Fibroblast of pulmonary artery (primary cell): ENCODE measurements around the gene AHDC1.

ENCODE experiments used
- DNase-seq: peaks from one replicate; pipeline ENCODE4 v3.0.0-alpha.2; 2010; ENCODE audit warnings: low read depth
- H3K4me3 ChIP-seq: replicated peaks from 2 replicates; pipeline ENCODE4 v1.5.1; 2011; ENCODE audit warnings: low read depth, mild to moderate bottlenecking, control low read depth, low read length, moderate library complexity
- TF ChIP-seq, protein P1 (sequence below): IDR thresholded peaks from 2 replicates; pipeline ENCODE4 v1.5.1; 2011; ENCODE audit warnings: mild to moderate bottlenecking, control low read depth, low read length, inconsistent platforms; ENCODE audit errors: missing control alignments

AHDC1 gene

DNA sequence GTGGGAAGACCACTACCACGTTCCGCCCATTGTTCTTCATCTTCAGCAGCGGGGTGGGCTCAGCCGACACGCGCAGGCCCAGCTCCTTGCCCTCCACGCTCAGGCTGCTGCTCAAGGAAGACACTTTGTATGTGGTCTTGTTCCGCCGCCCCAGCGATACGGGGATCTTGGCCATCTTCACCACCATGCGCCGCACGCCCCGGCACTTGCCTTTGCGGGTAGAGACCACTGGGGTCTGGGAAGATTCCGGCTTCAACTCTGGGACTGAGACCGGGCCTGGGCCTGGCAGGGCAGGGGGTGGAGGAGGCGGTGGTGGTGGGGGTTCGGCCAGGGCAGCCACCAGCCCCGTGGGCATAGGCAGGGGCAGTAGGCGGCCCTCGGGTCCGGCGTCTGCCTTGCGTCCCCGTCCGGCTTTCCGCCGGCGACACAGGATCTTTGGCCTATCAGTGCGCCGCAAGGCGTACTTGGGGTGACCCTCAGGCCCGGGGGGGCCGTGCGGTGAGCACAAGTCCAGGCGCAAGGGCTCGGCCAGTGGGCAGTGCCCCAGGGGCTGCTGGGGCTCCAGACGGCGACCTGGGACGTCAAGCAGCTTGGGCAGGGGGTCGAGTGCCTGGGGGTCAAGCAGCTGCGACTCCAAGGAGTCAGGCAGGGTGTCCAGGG, 53.3 kb downstream of the AHDC1 start:
- DNase-seq, result no peak
- no peak overlapping the region for H3K4me3 ChIP-seq
- TF ChIP-seq, protein P1, sequence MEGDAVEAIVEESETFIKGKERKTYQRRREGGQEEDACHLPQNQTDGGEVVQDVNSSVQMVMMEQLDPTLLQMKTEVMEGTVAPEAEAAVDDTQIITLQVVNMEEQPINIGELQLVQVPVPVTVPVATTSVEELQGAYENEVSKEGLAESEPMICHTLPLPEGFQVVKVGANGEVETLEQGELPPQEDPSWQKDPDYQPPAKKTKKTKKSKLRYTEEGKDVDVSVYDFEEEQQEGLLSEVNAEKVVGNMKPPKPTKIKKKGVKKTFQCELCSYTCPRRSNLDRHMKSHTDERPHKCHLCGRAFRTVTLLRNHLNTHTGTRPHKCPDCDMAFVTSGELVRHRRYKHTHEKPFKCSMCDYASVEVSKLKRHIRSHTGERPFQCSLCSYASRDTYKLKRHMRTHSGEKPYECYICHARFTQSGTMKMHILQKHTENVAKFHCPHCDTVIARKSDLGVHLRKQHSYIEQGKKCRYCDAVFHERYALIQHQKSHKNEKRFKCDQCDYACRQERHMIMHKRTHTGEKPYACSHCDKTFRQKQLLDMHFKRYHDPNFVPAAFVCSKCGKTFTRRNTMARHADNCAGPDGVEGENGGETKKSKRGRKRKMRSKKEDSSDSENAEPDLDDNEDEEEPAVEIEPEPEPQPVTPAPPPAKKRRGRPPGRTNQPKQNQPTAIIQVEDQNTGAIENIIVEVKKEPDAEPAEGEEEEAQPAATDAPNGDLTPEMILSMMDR, result no peak

DNA sequence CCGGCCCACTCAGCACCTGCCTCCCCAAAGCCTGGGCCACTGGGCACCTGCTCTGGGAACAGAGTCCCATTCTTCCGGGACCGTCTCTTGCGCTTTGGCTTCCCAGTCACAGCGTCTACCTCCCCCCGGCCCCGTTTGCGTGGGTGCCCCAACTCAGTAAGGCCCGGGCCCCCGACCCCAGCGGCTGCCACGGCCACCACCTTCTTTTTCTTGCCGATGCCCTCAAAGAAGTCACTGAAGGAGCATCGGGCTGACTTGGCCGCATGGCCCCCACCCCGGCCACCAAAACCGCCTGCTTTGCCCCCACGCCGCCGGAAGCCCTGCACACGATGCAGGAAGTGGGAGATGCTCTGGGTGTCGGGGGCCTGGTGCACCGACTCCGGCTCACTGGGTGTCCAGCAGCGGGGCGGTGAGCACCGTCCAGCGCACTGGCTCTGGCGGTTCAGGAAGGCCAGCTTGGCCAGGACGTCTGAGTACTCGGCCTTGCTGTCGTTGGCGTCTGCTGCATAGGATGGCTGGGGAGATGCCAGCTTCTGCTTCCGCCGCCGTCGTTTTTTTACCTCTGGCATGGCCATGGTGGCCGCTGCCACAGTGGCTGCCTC, 54.0 kb downstream of the AHDC1 start:
- H3K4me3 ChIP-seq, result no peak overlapping the region
- no peak for DNase-seq
- TF ChIP-seq, protein P1, result no peak

DNA sequence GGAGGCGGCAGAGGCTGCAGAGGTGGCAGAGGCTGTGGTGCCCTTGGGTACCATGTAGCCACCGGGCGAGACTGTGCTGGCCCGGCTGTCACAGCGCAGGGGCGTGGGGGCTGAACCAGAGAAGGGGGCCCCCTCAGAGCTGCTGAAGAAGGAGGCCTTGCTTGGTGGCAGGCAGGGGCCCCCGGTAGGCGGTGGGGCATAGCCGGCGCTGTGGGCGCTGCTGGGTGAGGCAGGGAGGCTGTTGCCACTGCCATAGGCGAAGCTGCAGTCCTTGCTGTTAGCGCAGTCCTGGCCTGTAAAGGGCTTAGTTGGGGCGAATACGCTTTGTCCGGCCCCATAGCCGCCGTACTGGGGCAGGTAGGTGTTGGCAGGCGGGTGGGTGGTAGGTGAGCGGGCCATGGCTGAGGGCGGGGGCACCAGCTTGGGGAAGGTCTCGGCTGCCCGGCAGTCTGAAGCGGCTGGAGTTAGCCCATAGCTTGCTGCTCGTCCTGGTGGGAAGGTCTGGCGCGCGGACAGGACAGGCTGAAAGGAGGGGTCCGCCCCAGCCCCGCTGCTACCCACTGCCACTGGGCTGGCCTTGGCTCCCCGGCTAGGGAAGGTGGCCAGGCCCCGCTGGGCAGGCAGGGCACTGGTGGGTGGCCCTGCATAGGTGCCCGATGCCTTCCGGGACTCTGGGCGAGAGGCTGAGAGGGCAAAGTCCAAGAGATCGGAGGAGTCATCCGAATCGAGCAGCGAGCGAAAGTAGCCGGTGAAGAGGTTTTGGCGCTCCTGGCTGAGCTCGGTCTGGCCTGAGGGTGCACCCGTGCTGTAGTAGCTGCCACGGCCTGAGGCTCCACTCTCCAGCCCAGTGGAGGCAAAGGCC, 54.9 kb downstream of the AHDC1 start:
- no peak for DNase-seq
- TF ChIP-seq, protein P1, result no peak
- H3K4me3 ChIP-seq, result no peak overlapping the region

DNA sequence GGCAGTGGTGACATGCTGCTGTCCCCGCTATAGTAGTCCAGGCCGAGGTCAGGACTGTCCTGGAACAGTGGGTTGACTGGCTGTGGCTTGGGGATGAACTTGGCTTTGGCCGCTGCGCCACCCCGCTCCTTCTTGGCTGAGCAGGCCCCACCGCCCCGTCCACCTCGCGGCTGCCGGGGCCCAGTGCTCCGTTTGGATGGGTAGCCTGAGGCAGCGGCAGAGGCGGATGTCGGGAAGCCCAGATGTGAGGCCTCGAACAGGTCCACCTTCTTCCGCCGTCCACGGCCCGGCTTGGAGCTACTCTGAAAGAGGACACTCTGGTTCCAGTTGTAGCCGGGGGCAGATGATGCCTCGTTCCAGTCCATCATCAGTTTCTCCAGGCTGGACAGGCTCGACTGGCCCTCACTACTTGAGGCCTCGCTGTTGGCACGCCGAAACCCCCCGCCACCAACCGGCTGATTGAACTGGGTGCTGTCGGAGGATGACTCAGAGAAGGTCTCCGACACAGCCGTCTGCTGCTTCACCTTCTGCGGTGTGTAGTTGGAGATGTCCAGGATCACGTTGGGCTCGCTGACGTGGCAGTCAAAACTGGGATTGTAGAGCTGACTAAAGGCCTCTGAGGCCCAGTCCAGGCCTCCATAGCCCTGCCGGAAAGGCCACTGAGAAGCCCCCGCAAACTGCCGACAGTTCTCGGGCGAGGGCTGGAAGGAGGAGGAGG, 55.6 kb downstream of the AHDC1 start:
- no peak overlapping the region for H3K4me3 ChIP-seq
- TF ChIP-seq, protein P1, result no peak
- DNase-seq, result no peak

DNA sequence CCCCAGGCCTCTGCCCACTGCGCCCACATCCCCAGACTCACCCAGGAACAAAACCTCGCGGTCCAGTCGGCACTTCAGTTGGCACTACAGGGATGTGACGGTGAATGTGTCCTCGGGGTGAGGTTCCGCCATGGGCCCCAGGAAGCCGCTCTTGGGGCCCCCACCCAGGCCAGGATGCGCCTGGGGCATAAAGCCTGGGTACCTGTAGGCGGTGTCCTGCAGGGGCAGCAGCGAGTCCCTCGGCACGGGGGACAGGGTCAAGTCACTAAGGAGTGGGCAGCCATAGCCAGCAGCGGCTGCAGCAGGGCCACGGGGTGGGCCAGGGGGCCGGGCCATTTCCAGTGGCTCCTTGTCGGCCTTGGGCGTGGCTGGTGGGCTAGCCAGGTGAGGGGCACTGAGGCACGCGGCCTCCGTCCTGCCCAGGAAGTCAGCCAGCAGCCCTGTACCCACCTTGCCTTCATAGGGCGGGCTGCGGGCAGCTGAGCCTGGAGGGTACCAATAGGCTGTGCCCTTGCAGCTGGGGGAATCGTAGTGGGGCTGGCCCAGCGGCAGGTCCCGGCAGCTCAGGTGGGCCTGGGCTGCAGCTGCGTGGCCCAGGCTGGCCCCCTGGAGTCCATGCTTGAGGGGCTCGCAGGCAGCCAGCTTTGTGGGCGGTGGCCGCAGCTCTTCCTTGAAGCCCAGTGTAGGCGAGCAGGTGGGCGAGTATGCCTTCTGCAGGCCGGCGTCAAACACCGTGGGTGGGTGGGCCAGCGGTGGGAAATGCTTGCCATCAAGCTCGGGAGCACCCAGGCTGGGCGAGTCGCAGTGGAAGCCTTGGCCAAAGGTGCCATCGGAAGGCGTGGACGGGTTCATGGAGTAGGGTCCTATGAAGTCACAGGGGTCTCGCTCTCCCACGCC, 56.5 kb downstream of the AHDC1 start:
- TF ChIP-seq, protein P1, result no peak
- no peak for DNase-seq
- no peak overlapping the region for H3K4me3 ChIP-seq

DNA sequence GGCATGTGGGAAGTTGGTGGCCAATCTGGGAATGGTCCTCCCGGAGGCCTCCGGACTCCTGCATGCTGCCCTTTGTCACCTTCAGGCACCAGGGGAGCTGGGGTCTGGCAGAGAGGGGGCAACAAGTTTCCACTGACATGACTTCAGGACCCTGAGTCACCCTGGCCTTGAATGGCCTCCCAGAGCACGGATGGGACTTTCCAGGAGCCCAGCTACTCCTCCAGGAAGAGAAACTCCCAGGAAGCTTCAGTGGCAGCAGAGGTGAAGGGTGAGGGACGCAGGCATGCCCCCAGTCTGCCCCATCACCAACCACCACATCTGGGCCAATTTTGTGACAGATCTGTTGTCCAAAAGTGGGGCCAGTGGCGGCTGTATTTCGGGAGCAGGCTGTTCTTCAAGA, 58.1 kb downstream of the AHDC1 start:
- H3K4me3 ChIP-seq, result no peak overlapping the region
- DNase-seq, result no peak
- TF ChIP-seq, protein P1, result no peak
